ENCODE data around the gene ZNF177. TPM values are rescaled to one million over a fixed set of nuclear protein-coding genes. Genes with fewer than 3 reads are reported as not detected.

ZNF177 gene
- total RNA-seq, 3 donors from 2014 or later = 2.9 to 8.3 (median 3.6) TPM

- intact Hi-C loops (cut with DNase I; ENCODE audit: low total_unique reads) = no loop called here
- H3K36me3 ChIP-seq = peaks cover 1% of the 10 kb centered on the region
- peaks cover 53 to 98% of the 10 kb centered on the region in 2 donors for H3K9me3 ChIP-seq
Observed at GRCh38 chr19:9370738-9371619, 8.2 kb downstream of the ZNF177 start.

GRCh38 chr19:9381361-9381785, 18.6 kb downstream of the ZNF177 start:
- TF ChIP-seq POLR2A (IDR thresholded peaks at IDR 0.05) (no peak), POLR2AphosphoS5 (IDR thresholded peaks at IDR 0.05) (no peak), CTCF (IDR thresholded peaks at IDR 0.05) (no peak)
- Histone ChIP-seq H3K4me1 (no peaks in the 10 kb centered on the region), H3K27ac (no peak overlapping the region), H3K4me3 (no peak overlapping the region), H3K27me3 (no peaks in the 10 kb centered on the region), H3K36me3 (peaks cover 66% of the 10 kb centered on the region), H3K9me3 (peaks cover 91 to 100% of the 10 kb centered on the region in 2 donors)
- DNase-seq (ENCODE audit: low spot score in 2 of 2) = no peak
- intact Hi-C loops (cut with DNase I; ENCODE audit: low total_unique reads) = no loop called here

More at GRCh38 chr19:9370738-9371619, 8.2 kb downstream of the ZNF177 start:
- Histone ChIP-seq H3K27me3 (no peaks in the 10 kb centered on the region), H3K4me1 (no peaks in the 10 kb centered on the region), H3K27ac (no peak overlapping the region), H3K4me3 (no peak overlapping the region)
- DNase-seq (ENCODE audit: low spot score in 2 of 2) = no peak
- TF ChIP-seq CTCF (IDR thresholded peaks at IDR 0.05) (no peak), POLR2A (IDR thresholded peaks at IDR 0.05) (no peak), POLR2AphosphoS5 (IDR thresholded peaks at IDR 0.05) (no peak)

- peak overlapping the region; percentile 29 to 43 for H3K27ac ChIP-seq
- DNase-seq (ENCODE audit: low spot score in 2 of 2) = peak in 1 of 2 donors; percentile 23
- no peak for TF ChIP-seq POLR2A (IDR thresholded peaks at IDR 0.05)
- no peaks in the 10 kb centered on the region for H3K27me3 ChIP-seq
- peaks cover 66 to 91% of the 10 kb centered on the region in 2 donors for H3K9me3 ChIP-seq
- intact Hi-C loops (cut with DNase I; ENCODE audit: low total_unique reads) = no loop called here
- H3K4me3 ChIP-seq = peak overlapping the region; percentile 33 to 72 (median 60)
- no peaks in the 10 kb centered on the region for H3K36me3 ChIP-seq
- no peaks in the 10 kb centered on the region for H3K4me1 ChIP-seq
Observed at GRCh38 chr19:9406798-9407352, 44.1 kb downstream of the ZNF177 start.

GRCh38 chr19:9407827-9408226, 45.0 kb downstream of the ZNF177 start:
- peaks cover 5% of the 10 kb centered on the region for H3K36me3 ChIP-seq
- H3K4me1 ChIP-seq = no peaks in the 10 kb centered on the region
- no peaks in the 10 kb centered on the region for H3K27me3 ChIP-seq
- H3K4me3 ChIP-seq = peak overlapping the region in 1 of 3 donors; percentile 72
- no peak for DNase-seq (ENCODE audit: low spot score in 2 of 2)
- TF ChIP-seq POLR2A (IDR thresholded peaks at IDR 0.05) (no peak), CTCF (IDR thresholded peaks at IDR 0.05) (no peak), POLR2AphosphoS5 (IDR thresholded peaks at IDR 0.05) (no peak)
- H3K27ac ChIP-seq = no peak overlapping the region
- intact Hi-C loops (cut with DNase I; ENCODE audit: low total_unique reads) = no loop called here
- peaks cover 76 to 99% of the 10 kb centered on the region in 2 donors for H3K9me3 ChIP-seq

GRCh38 chr19:9413240-9413954, 50.6 kb downstream of the ZNF177 start:
- peak overlapping the region in 1 of 3 donors; percentile 46 for H3K4me3 ChIP-seq
- intact Hi-C loops (cut with DNase I; ENCODE audit: low total_unique reads) = no loop called here
- no peak for TF ChIP-seq POLR2A (IDR thresholded peaks at IDR 0.05)
- no peak for TF ChIP-seq POLR2AphosphoS5 (IDR thresholded peaks at IDR 0.05)
- no peak for TF ChIP-seq CTCF (IDR thresholded peaks at IDR 0.05)

More at GRCh38 chr19:9413240-9413954, 50.6 kb downstream of the ZNF177 start:
- Histone ChIP-seq H3K27me3 (no peaks in the 10 kb centered on the region), H3K4me1 (no peaks in the 10 kb centered on the region), H3K36me3 (peaks cover 55% of the 10 kb centered on the region), H3K9me3 (peaks cover 92 to 99% of the 10 kb centered on the region in 2 donors), H3K27ac (no peak overlapping the region)
- no peak for DNase-seq (ENCODE audit: low spot score in 2 of 2)

All from breast epithelium (tissue), 4 donors.